Measurements from ENCODE around the gene LMBRD2. TPM values are rescaled to one million over a fixed set of nuclear protein-coding genes. Genes with fewer than 3 reads are reported as not detected.
A peak's percentile ranks its signal among the peaks of the same experiment; 100 is the strongest.

LMBRD2 gene
- total RNA-seq, 2 experiments from 2014 or later, result 4.1 to 4.2 TPM

DNA sequence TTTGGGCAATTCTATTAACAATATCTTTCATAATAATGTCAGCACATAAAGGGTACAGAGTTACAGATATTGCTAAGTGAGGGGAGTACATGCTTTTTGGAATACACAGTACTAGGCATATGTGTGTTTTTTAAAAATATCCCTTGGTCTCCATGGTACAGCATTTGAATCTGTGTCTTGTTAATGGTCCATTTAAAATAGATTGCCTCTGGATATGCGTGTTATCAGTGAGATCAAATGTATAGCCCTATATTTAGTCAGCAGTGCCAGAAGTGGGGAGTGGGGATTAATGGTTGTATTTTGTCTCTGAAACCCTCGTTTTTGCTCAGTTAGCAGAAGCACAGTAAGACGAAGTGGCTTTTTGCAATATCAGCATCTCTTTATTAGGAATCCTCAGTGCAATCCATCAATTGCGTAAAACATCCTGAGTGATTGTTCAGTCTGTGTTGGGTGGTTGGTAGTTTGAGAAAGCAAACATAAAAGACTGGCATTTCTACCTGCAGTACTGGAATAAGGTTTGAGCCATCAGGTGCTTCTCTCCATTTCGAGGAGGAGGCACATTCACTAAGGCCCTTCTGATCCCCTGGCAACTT lies 19.2 kb upstream of the LMBRD2 start:
- Mint-ChIP-seq H3K4me3 (no peak overlapping the region), H3K36me3 (ENCODE audit: low read depth) (peaks cover 96% of the 10 kb centered on the region), H3K4me1 (ENCODE audit: low read depth) (peaks cover 14% of the 10 kb centered on the region), H3K27ac (no peak overlapping the region), H3K9me3 (no peaks in the 10 kb centered on the region), H3K27me3 (no peaks in the 10 kb centered on the region)
- Histone ChIP-seq H3K27me3 (ENCODE audit: control insufficient read depth in 1 of 2, insufficient read depth in 2 of 2, low read length in 2 of 2) (no peaks in the 10 kb centered on the region), H3K4me1 (ENCODE audit: insufficient read depth, low read length) (peaks cover 5% of the 10 kb centered on the region), H3K4me3 (ENCODE audit: low read length) (no peak overlapping the region), H3K9me3 (ENCODE audit: control insufficient read depth in 1 of 2, insufficient read depth in 1 of 2, low read length in 2 of 2) (no peaks in the 10 kb centered on the region), H3K36me3 (ENCODE audit: insufficient read depth, low read length) (peaks cover 74% of the 10 kb centered on the region), H3K27ac (ENCODE audit: low read depth in 1 of 2, low read length in 2 of 2) (no peak overlapping the region)
- TF ChIP-seq, protein P1, sequence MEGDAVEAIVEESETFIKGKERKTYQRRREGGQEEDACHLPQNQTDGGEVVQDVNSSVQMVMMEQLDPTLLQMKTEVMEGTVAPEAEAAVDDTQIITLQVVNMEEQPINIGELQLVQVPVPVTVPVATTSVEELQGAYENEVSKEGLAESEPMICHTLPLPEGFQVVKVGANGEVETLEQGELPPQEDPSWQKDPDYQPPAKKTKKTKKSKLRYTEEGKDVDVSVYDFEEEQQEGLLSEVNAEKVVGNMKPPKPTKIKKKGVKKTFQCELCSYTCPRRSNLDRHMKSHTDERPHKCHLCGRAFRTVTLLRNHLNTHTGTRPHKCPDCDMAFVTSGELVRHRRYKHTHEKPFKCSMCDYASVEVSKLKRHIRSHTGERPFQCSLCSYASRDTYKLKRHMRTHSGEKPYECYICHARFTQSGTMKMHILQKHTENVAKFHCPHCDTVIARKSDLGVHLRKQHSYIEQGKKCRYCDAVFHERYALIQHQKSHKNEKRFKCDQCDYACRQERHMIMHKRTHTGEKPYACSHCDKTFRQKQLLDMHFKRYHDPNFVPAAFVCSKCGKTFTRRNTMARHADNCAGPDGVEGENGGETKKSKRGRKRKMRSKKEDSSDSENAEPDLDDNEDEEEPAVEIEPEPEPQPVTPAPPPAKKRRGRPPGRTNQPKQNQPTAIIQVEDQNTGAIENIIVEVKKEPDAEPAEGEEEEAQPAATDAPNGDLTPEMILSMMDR (IDR thresholded peaks at IDR 0.05), result no peak
- intact Hi-C loops (cut with DNase I, micrococcal nuclease), result no loop called here
- DNase-seq (no peak), ATAC-seq (ENCODE audit: poor library complexity) (no peak)
- ChIA-PET CTCF (no interaction called here), POLR2A (interaction anchor here (0.8 kb wide), 1 partner anchor 11 kb away, joined by 3 read pairs; no protein-coding TSS in a partner anchor)

DNA sequence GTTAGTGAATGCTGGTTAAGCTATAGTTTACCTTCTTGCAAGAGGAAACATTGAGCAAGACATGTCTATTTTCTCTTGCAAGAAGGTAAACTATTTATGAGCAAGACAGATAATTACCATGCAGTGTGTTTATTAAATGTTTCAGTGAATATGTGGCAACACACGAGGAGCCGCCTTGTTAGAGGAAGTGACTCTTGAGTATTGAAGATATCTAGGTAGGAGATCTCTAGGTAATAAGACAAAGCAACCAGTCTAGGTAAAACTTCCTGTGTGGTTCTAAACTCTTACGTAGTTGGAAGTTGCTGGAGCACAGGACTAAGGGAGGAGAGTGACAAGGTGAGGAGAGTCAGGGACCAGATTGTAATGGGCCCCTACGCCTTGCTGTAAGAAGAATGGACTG lies 17.1 kb upstream of the LMBRD2 start:
- intact Hi-C loops (cut with DNase I, micrococcal nuclease), result no loop called here
- no peak overlapping the region for H3K27ac ChIP-seq (ENCODE audit: low read depth in 1 of 2, low read length in 2 of 2)
- Mint-ChIP-seq H3K4me1 (ENCODE audit: low read depth) (peaks cover 18% of the 10 kb centered on the region), H3K27ac (peak overlapping the region; percentile 57), H3K4me3 (no peak overlapping the region), H3K27me3 (no peaks in the 10 kb centered on the region), H3K36me3 (ENCODE audit: low read depth) (peaks cover 96% of the 10 kb centered on the region), H3K9me3 (no peaks in the 10 kb centered on the region)
- peak; percentile 92 for ATAC-seq (ENCODE audit: poor library complexity)
- no peaks in the 10 kb centered on the region for H3K9me3 ChIP-seq (ENCODE audit: control insufficient read depth in 1 of 2, insufficient read depth in 1 of 2, low read length in 2 of 2)
- H3K4me1 ChIP-seq (ENCODE audit: insufficient read depth, low read length), result peaks cover 5% of the 10 kb centered on the region
- TF ChIP-seq, protein P1 (IDR thresholded peaks at IDR 0.05), result no peak
- DNase-seq, result peak in 3 of 14 experiments; percentile 9 to 45 (median 17)
- H3K36me3 ChIP-seq (ENCODE audit: insufficient read depth, low read length), result peaks cover 79% of the 10 kb centered on the region
- POLR2A ChIA-PET, result no interaction called here
- H3K27me3 ChIP-seq (ENCODE audit: control insufficient read depth in 1 of 2, insufficient read depth in 2 of 2, low read length in 2 of 2), result no peaks in the 10 kb centered on the region
- CTCF ChIA-PET, result no interaction called here
- H3K4me3 ChIP-seq (ENCODE audit: low read length), result no peak overlapping the region

DNA sequence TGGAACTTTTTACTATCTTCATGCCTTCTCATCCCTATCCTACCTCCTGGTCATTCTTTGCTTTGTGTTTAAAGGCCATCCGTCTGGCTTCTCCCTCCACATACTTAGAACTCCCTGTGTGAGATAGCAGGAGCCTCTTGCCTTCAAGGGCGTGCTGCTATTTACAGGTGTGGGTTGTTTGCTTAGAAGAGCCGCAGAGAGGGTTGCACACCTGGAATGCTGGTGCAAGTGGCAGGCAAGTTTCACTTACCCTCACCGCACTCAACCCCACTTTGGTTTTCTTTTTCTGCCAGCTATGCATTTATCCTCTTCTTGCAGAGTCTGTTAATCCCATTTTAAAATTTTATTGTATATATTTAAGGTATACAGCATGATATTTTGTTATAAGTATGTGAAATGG lies 12.8 kb upstream of the LMBRD2 start:
- Histone ChIP-seq H3K4me3 (ENCODE audit: low read length) (no peak overlapping the region), H3K27ac (ENCODE audit: low read depth in 1 of 2, low read length in 2 of 2) (no peak overlapping the region), H3K4me1 (ENCODE audit: insufficient read depth, low read length) (peaks cover 5% of the 10 kb centered on the region), H3K9me3 (ENCODE audit: control insufficient read depth in 1 of 2, insufficient read depth in 1 of 2, low read length in 2 of 2) (no peaks in the 10 kb centered on the region), H3K27me3 (ENCODE audit: control insufficient read depth in 1 of 2, insufficient read depth in 2 of 2, low read length in 2 of 2) (no peaks in the 10 kb centered on the region), H3K36me3 (ENCODE audit: insufficient read depth, low read length) (peaks cover 69% of the 10 kb centered on the region)
- Mint-ChIP-seq H3K27me3 (no peaks in the 10 kb centered on the region), H3K9me3 (no peaks in the 10 kb centered on the region), H3K36me3 (ENCODE audit: low read depth) (peaks cover 97% of the 10 kb centered on the region), H3K27ac (no peak overlapping the region), H3K4me3 (no peak overlapping the region), H3K4me1 (ENCODE audit: low read depth) (peaks cover 33% of the 10 kb centered on the region)
- TF ChIP-seq, protein P1 (IDR thresholded peaks at IDR 0.05), result no peak
- ChIA-PET CTCF (interaction anchor here (1.2 kb wide), 1 partner anchor 77 kb away, joined by 3 read pairs; the partner anchor contains the start of gene NADK2), POLR2A (no interaction called here)
- ATAC-seq (ENCODE audit: poor library complexity), result no peak
- DNase-seq, result no peak
- intact Hi-C loops (cut with DNase I, micrococcal nuclease), result no loop called here

Data from CD4-positive, alpha-beta T cell (primary cell).